Uterus (tissue), 2 donors: Measurements from ENCODE around the gene PTGDS.

Experiments used
- CTCF ChIP-seq, 4 experiments: fragments of 200-600 bp in 2 of 4; fragments of 450-650 bp in 2 of 4; sonication (generic) in 2 of 4; IDR thresholded peaks; one replicate each; pipeline ENCODE4 v1.5.1; 2016 to 2019; ENCODE audit warnings: antibody characterized with exemption in 4 of 4, mild to moderate bottlenecking in 2 of 4, moderate library complexity in 1 of 4
- POLR2A ChIP-seq, 2 donors: fragments of 450-650 bp; IDR thresholded peaks; one replicate each; pipeline ENCODE4 v1.6.1; 2016; ENCODE audit warnings: antibody characterized with exemption in 2 of 2, mild to moderate bottlenecking in 1 of 2, moderate library complexity in 1 of 2

GRCh38 chr9:136975644-136976043 is 1.7 kb upstream of the PTGDS start:
- TF ChIP-seq CTCF (IDR thresholded peaks at IDR 0.05) (no peak), POLR2A (IDR thresholded peaks at IDR 0.05) (no peak)
